Measurements from ENCODE around the gene HLA-DRB1.
"Not testable (repeated sequence)": the region's sequence is repeated elsewhere in the genome, so short reads cannot be mapped to it uniquely, and the experiment has no call there.

The HLA-DRB1 gene

DNA sequence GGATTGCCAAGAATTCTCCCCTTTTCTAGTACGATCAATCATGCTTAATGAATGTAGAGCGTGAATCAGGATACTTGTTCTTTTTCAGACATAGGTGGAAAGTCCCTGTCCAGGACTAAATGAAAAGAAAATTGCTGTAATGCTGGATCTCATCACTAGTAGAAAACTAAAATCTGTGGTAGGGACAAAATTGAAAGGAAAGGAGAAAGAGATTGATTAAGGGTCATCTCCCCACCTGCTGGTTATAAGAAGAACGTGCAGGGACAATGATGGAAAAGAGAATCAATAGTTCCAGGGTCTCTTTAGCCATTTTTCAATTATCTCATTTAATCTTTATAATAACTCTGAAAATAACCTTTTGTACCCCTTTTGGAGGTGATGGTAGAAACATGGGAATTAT lies 18.7 kb upstream of the HLA-DRB1 start:
- no peak for DNase-seq

DNA sequence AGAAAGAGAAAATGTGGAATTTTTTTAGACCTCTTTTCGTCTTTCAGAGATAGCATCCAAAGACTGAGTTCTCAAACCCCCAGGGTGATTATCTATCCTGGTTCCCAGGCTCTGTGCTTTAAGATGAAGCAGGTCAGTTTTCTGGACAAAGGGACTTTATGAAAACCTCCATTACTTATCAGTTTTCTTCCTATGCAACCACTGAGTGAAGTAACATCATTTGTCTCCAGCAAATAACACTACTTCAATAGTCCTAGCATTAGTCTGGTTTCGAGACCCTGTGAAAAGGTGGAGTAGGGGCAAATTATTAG lies 18.3 kb upstream of the HLA-DRB1 start:
- DNase-seq, result no peak

GRCh38 chr6:32607263-32607987 lies 17.8 kb upstream of the HLA-DRB1 start:
- no peak for DNase-seq

- DNase-seq, result no peak
Measured at GRCh38 chr6:32604434-32604877, 14.8 kb upstream of the HLA-DRB1 start.

DNA sequence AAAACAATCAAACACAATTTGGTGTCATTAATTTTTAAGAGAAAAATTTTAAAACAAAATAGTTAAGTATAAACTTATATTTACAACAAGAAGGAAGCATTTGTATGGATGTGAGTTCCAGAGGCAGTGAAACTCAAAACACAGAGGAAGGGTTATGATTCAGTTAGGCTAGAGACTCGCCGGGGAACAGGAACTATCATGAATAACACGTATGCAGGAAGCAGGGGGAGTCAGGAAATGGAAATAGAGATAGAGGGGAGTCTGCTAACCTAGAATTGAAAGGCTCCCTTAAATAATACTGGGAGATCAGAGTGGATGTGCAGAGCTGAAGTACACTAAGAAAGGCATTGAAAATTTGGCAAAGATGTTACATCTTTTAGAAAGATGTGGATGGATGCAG lies 14.2 kb upstream of the HLA-DRB1 start:
- DNase-seq, result no peak

- no peak for DNase-seq
Measured at GRCh38 chr6:32603222-32603621, 13.6 kb upstream of the HLA-DRB1 start.

GRCh38 chr6:32602383-32602782 lies 12.7 kb upstream of the HLA-DRB1 start:
- DNase-seq, result no peak

GRCh38 chr6:32597024-32597423 lies 7.4 kb upstream of the HLA-DRB1 start:
- no peak for DNase-seq

- DNase-seq, result not testable (repeated sequence)
Measured at GRCh38 chr6:32590713-32591112, 1.1 kb upstream of the HLA-DRB1 start.

- DNase-seq, result no peak
Measured at GRCh38 chr6:32588156-32588555, 1.5 kb downstream of the HLA-DRB1 start.

- no peak for DNase-seq
Measured at GRCh38 chr6:32583527-32583898, 6.1 kb downstream of the HLA-DRB1 start.

GRCh38 chr6:32581315-32582095 lies 8.1 kb downstream of the HLA-DRB1 start:
- no peak for DNase-seq

DNA sequence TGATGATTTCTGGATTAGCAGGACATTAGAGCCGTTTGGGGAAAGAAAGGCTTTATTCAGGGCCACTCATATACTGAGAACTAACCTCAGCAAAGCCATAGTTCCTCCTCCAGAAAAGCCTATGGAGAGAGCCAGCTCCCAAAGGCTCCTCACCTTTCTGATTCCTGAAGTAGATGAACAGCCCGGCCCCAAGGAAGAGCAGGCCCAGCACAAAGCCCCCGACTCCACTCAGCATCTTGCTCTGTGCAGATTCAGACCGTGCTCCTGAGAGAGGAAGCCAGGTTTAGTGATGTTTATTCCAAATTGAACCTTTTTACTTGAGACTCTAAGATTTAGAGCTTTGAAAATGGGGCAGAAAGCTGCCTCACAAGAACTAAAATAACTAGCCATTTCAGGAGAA lies 9.1 kb downstream of the HLA-DRB1 start:
- DNase-seq, result no peak

DNA sequence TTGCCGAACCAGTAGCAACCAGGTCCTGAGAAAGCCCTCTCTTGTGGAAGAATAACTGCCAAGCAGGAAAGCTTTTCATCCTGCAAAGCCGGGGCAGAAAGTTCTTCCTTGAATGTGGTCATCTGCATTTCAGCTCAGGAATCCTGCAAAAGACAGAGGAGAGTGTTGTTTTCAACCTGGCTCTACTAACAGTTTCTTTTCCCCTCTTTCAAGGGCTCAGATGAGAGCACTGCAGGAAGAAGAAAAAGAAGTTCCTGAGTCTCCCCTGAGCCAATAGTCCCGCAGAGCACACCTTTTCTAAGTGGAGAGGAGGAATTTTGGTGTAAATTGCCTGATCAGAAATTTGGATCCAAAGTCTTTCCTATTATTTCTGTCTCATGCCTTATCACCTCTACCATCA lies 10.7 kb downstream of the HLA-DRB1 start:
- no peak for DNase-seq

- not testable (repeated sequence) for DNase-seq
Measured at GRCh38 chr6:32577493-32577892, 12.2 kb downstream of the HLA-DRB1 start.

DNA sequence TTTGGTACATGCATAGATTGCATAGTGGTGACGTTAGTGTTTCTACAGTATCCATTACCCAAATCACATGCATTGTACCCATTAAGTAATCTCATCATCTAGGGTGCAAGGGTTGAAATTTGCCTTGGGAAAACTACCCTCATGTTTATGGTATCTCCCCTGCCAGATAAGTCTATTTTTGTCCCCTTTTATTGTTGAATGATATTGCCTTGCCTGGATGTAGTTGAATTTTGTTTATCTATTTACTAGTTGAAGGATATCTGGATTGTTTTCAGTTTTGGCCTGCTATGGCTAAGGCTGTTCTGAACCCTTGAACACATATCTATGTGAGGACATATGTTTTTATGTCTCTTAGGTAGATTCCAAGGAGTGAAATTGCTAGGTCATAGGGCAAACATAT lies 13.4 kb downstream of the HLA-DRB1 start:
- DNase-seq, result no peak

DNA sequence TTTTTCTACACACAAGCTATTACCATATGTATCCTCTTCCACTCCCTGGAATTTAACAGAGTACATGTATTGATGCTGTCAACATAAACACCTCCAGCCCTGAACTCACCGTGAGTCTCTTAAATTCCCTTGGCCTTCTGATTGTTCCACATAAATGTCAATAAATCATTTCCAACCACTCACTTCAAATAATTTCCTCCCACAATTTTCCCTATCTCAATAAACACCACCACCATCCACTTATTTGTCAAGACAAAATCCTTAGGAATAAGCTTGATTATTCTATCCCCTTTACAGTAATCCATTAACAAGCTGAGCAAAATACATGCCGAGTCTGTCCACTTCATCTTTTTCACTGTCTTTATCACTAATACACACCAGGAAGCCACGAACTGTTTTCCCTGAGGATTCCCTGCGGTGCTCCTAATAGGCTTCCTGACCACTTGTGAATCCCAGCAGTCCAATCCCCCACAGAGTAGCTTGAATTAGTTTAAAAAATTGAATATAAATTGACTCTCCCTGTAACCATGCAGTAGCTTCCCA lies 19.2 kb downstream of the HLA-DRB1 start:
- no peak for DNase-seq

DNA sequence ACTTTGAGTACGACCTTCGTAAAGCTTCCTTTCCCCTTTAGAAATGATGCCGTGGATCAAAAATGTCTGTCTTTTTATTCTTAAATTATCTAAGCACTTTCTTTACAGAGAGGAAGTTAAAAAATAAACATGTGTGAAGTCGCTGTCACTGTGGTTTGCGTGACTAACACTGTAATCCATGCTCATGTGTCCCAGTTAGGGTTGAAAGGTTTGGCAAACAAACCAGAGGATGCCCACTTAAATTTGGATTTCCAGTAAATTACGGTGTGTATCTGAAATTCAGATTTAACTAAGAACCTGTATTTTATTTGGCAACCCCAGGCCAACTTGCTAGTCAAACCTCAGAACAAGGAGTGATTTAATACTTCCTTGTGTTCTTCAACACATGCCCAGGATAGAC lies 21.1 kb downstream of the HLA-DRB1 start:
- DNase-seq, result no peak

- no peak for DNase-seq
Measured at GRCh38 chr6:32566957-32567356, 22.7 kb downstream of the HLA-DRB1 start.

GRCh38 chr6:32565511-32565910 lies 24.1 kb downstream of the HLA-DRB1 start:
- no peak for DNase-seq

DNA sequence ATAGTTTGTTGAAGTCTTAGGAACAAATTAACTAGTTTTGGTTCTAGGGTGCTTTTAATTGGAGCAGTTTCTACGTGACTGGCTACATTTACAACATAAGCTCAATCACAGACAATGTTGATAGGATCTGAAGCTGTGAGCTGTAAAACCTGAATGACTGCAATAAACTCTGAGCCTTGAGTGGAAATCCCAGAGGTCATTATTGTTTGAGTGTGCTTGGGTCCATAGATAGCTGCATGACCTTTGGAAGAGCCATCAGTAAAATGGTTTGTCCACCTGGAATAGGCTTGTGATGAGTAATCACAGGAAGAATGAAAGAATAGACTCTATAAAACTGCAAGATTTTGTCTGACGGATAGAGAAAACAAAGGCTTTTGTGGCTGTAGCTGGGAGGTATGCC lies 26.7 kb downstream of the HLA-DRB1 start:
- DNase-seq, result no peak

DNA sequence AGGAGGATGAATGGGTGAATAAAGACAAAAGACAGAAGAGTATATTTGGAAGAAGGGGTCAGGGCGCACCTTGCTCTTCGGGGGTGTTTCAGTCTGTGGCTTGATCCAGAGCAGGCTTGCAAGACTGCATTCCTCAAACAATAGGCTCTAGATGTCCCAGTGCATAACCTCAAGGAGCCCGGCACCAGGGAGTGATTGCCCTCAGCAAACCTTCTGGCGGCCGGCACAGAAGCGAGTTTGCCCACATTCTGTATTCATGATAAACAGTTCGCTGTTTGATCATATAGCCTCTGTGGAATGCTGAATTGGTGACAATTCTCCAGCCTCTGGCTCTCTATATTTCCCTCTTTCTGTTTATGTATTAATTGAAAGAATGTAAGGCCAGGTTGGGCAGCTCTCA lies 29.9 kb downstream of the HLA-DRB1 start:
- DNase-seq, result no peak

- no peak for DNase-seq
Measured at GRCh38 chr6:32558426-32559057, 31.1 kb downstream of the HLA-DRB1 start.

All from left hindlimb (tissue), 1 donor.